Lower leg skin (tissue), 3 donors: ENCODE data around the gene CEP131.

Source experiments
- POLR2A ChIP-seq, 2 donors: fragments of 450-650 bp; IDR thresholded peaks; one replicate each; pipeline ENCODE4 v1.6.1; 2016 to 2017; ENCODE audit warnings: antibody characterized with exemption in 2 of 2, mild to moderate bottlenecking in 1 of 2, moderate library complexity in 1 of 2
- TF ChIP-seq, protein P1 (sequence below), 3 donors: fragments of 450-650 bp; IDR thresholded peaks; one replicate each; pipeline ENCODE4 v1.5.1; 2016; ENCODE audit warnings: antibody characterized with exemption in 3 of 3, mild to moderate bottlenecking in 3 of 3, moderate library complexity in 2 of 3

DNA sequence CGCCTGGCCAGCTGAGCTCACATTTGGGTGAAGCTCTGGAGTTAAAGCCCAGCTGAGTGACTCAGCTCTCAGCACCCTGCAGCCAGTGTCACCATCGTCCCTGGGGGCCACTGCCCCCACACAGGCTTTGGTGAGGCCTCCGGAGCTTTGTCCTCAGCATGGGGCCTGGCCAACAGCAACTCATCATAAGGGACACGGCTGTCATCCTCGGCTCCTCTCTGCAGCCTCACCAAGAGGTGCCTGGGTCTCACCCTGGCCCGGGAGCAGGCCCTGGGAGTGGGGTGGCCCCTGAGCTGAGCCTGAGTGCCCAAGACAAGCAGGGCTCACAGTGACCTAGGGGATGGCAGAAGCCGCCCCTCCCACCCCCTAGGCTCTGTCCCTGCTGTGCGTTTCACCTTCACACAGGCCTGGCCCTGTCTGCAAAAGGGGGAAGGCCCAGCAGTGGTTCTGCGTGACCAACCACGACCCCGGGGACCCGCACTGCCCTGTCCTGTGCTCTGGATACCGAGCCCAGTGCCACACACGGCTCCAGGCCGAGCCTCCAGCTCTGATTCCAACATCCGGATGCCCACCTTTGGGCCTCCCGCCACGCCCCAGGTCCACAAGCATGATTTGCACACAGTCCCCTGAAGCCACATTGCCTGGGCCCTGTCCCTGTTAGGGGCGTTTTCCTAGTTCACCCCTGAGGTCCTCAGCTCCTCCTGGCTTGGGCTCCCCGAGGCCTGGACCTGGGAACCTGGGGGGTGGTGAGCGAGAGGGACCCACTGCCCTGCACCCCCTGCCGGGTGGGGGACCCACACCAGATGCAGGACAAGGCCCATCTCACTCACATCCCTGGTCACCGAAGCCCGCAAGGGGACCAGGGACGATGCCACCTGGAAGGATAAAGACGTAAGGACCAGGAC is 34.9 kb downstream of the CEP131 start:
- TF ChIP-seq, protein P1, sequence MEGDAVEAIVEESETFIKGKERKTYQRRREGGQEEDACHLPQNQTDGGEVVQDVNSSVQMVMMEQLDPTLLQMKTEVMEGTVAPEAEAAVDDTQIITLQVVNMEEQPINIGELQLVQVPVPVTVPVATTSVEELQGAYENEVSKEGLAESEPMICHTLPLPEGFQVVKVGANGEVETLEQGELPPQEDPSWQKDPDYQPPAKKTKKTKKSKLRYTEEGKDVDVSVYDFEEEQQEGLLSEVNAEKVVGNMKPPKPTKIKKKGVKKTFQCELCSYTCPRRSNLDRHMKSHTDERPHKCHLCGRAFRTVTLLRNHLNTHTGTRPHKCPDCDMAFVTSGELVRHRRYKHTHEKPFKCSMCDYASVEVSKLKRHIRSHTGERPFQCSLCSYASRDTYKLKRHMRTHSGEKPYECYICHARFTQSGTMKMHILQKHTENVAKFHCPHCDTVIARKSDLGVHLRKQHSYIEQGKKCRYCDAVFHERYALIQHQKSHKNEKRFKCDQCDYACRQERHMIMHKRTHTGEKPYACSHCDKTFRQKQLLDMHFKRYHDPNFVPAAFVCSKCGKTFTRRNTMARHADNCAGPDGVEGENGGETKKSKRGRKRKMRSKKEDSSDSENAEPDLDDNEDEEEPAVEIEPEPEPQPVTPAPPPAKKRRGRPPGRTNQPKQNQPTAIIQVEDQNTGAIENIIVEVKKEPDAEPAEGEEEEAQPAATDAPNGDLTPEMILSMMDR (IDR thresholded peaks at IDR 0.05) = no peak
- TF ChIP-seq POLR2A (IDR thresholded peaks at IDR 0.05) = no peak
